Osteocyte (in vitro differentiated cells): ENCODE data around the gene LRRC4B. TPM values are rescaled to one million over a fixed set of nuclear protein-coding genes. Genes with fewer than 3 reads are reported as not detected.

ENCODE experiments used
- DNase-seq: peaks from one replicate; pipeline ENCODE4 v3.0.0; 2021; ENCODE audit warnings: mixed read lengths; ENCODE audit not compliant: unreplicated experiment; ENCODE audit errors: extremely low spot score
- H3K27ac Mint-ChIP-seq: one replicate; pipeline ENCODE4 v1.8.0; 2021; ENCODE audit warnings: mild to moderate bottlenecking, mixed read lengths; ENCODE audit not compliant: unreplicated experiment
- H3K27me3 Mint-ChIP-seq: one replicate; pipeline ENCODE4 v1.8.0; 2021; ENCODE audit warnings: mixed read lengths; ENCODE audit not compliant: unreplicated experiment
- H3K36me3 Mint-ChIP-seq: one replicate; pipeline ENCODE4 v1.8.0; 2021; ENCODE audit warnings: mixed read lengths; ENCODE audit not compliant: unreplicated experiment
- H3K4me1 Mint-ChIP-seq: one replicate; pipeline ENCODE4 v1.8.0; 2021; ENCODE audit warnings: mixed read lengths; ENCODE audit not compliant: unreplicated experiment
- H3K4me3 Mint-ChIP-seq: one replicate; pipeline ENCODE4 v1.8.0; 2021; ENCODE audit warnings: mild to moderate bottlenecking, moderate library complexity, mixed read lengths; ENCODE audit not compliant: unreplicated experiment
- H3K9me3 Mint-ChIP-seq: one replicate; pipeline ENCODE4 v1.8.0; 2021; ENCODE audit warnings: mixed read lengths; ENCODE audit not compliant: unreplicated experiment
- CTCF ChIP-seq: fragments of 200-600 bp; sonication (generic); IDR thresholded peaks from 2 replicates; pipeline ENCODE4 v1.5.0; 2021; ENCODE audit warnings: antibody characterized with exemption, mild to moderate bottlenecking, moderate library complexity
- total RNA-seq: library from RNA; stranded (reverse); gene quantifications from 2 replicates; pipeline ENCODE4 v1.2.1, GENCODE V29; 2021

LRRC4B gene
- total RNA-seq, 1 donor from 2014 or later, result 0.11 TPM

GRCh38 chr19:50553134-50553703, 15.0 kb downstream of the LRRC4B start:
- peaks cover 5% of the 10 kb centered on the region for H3K4me1 Mint-ChIP-seq
- no peak for TF ChIP-seq CTCF
- no peaks in the 10 kb centered on the region for H3K9me3 Mint-ChIP-seq
- peaks cover 25% of the 10 kb centered on the region for H3K27me3 Mint-ChIP-seq
- H3K36me3 Mint-ChIP-seq, result no peaks in the 10 kb centered on the region
- H3K27ac Mint-ChIP-seq, result no peak overlapping the region
- no peak overlapping the region for H3K4me3 Mint-ChIP-seq
- no peak for DNase-seq

GRCh38 chr19:50552540-50552939, 15.7 kb downstream of the LRRC4B start:
- TF ChIP-seq CTCF, result no peak
- Mint-ChIP-seq H3K9me3 (no peaks in the 10 kb centered on the region), H3K27ac (no peak overlapping the region), H3K4me1 (peaks cover 5% of the 10 kb centered on the region), H3K27me3 (peaks cover 23% of the 10 kb centered on the region), H3K36me3 (no peaks in the 10 kb centered on the region), H3K4me3 (no peak overlapping the region)
- no peak for DNase-seq

- peaks cover 5% of the 10 kb centered on the region for H3K4me1 Mint-ChIP-seq
- no peaks in the 10 kb centered on the region for H3K9me3 Mint-ChIP-seq
- no peak overlapping the region for H3K4me3 Mint-ChIP-seq
- H3K36me3 Mint-ChIP-seq, result no peaks in the 10 kb centered on the region
- no peak for TF ChIP-seq CTCF
- no peak overlapping the region for H3K27ac Mint-ChIP-seq
- DNase-seq, result no peak
- H3K27me3 Mint-ChIP-seq, result peaks cover 23% of the 10 kb centered on the region
Observed at GRCh38 chr19:50551715-50552187, 16.5 kb downstream of the LRRC4B start.

GRCh38 chr19:50551034-50551714, 17.1 kb downstream of the LRRC4B start:
- Mint-ChIP-seq H3K27ac (no peak overlapping the region), H3K36me3 (no peaks in the 10 kb centered on the region), H3K4me1 (no peaks in the 10 kb centered on the region), H3K9me3 (no peaks in the 10 kb centered on the region), H3K27me3 (peaks cover 21% of the 10 kb centered on the region), H3K4me3 (no peak overlapping the region)
- no peak for DNase-seq
- TF ChIP-seq CTCF, result no peak

- Mint-ChIP-seq H3K4me3 (no peak overlapping the region), H3K27me3 (peaks cover 21% of the 10 kb centered on the region)
Observed at GRCh38 chr19:50550594-50550966, 17.7 kb downstream of the LRRC4B start.

More at GRCh38 chr19:50550594-50550966, 17.7 kb downstream of the LRRC4B start:
- no peak for DNase-seq
- TF ChIP-seq CTCF, result no peak
- no peaks in the 10 kb centered on the region for H3K9me3 Mint-ChIP-seq
- no peak overlapping the region for H3K27ac Mint-ChIP-seq
- no peaks in the 10 kb centered on the region for H3K4me1 Mint-ChIP-seq
- H3K36me3 Mint-ChIP-seq, result no peaks in the 10 kb centered on the region
